H1 (cell line): Measurements from ENCODE around the gene CEP152. TPM values are rescaled to one million over a fixed set of nuclear protein-coding genes. Genes with fewer than 3 reads are reported as not detected.

Experiments
- CTCF ChIA-PET: fragments of 300-600 bp; sonication (Branson Sonifier 250); formaldehyde crosslinking; loops from one replicate; lab custom pipeline; 2021; ENCODE audit not compliant: partially characterized antibody; lab: Charles Lee
- POLR2A ChIA-PET: fragments of 300-600 bp; sonication (Branson Sonifier 250); formaldehyde crosslinking; loops from one replicate; lab custom pipeline; 2021; ENCODE audit warnings: inconsistent platforms; ENCODE audit not compliant: partially characterized antibody; lab: Charles Lee
- DNase-seq, 2 experiments: peaks; one replicate each; pipeline versions ENCODE4 v3.0.0 to v3.0.0-alpha.2; 2010 to 2022; ENCODE audit warnings: low spot score in 2 of 2, low read depth in 1 of 2, mixed read lengths in 1 of 2
- FAIRE-seq: peaks from 2 replicates; lab custom pipeline; 2011; peaks lifted over from hg19 to GRCh38; lab: Jason Lieb, UNC
- H2AFZ ChIP-seq: 2 replicates; pipeline ENCODE4 v1.8.1; 2012; ENCODE audit warnings: low read length, inconsistent platforms
- H2AK5ac ChIP-seq: 2 replicates; pipeline ENCODE4 v1.6.1; 2013; ENCODE audit warnings: low read depth, low read length
- H2BK120ac ChIP-seq: replicated peaks from 2 replicates; pipeline ENCODE3; 2013; ENCODE audit warnings: low read depth, low read length, inconsistent platforms
- H2BK12ac ChIP-seq: 2 replicates; pipeline ENCODE4 v1.6.1; 2013; ENCODE audit warnings: low read depth, low read length
- H2BK15ac ChIP-seq: 2 replicates; pipeline ENCODE4 v1.6.1; 2013; ENCODE audit warnings: low read length
- H2BK20ac ChIP-seq: 2 replicates; pipeline ENCODE4 v1.6.1; 2013; ENCODE audit warnings: low read length
- H2BK5ac ChIP-seq: 2 replicates; pipeline ENCODE4 v1.6.1; 2013; ENCODE audit warnings: low read depth, low read length
- H3K14ac ChIP-seq: 2 replicates; pipeline ENCODE4 v1.6.1; 2013; ENCODE audit warnings: inconsistent platforms; ENCODE audit not compliant: insufficient read length
- H3K18ac ChIP-seq: 2 replicates; pipeline ENCODE4 v1.6.1; 2013; ENCODE audit warnings: low read length; ENCODE audit errors: extremely low read depth
- H3K23ac ChIP-seq: 2 replicates; pipeline ENCODE4 v1.6.1; 2013; ENCODE audit warnings: inconsistent platforms; ENCODE audit not compliant: insufficient read length
- H3K23me2 ChIP-seq: 2 replicates; pipeline ENCODE4 v1.6.1; 2013; ENCODE audit warnings: low read depth, low read length
- H3K27ac ChIP-seq: 2 replicates; pipeline ENCODE4 v1.6.1; 2011; ENCODE audit warnings: low read depth, low read length, inconsistent platforms
- H3K27me3 ChIP-seq, 4 experiments: replicated peaks in 1 of 4; 1 replicate in 1 of 4; 2 replicates in 3 of 4; pipeline versions ENCODE4 v1.6.1 to v1.8.1; 2011 to 2013; ENCODE audit warnings: low read length in 3 of 4, mild to moderate bottlenecking in 3 of 4, inconsistent platforms in 2 of 4, mixed read lengths in 2 of 4, moderate library complexity in 1 of 4; ENCODE audit not compliant: control insufficient read depth in 3 of 4, insufficient read depth in 3 of 4; ENCODE audit errors: extremely low read depth in 1 of 4
- H3K36me3 ChIP-seq, 4 experiments: 2 replicates each; pipeline versions ENCODE4 v1.6.1 to v1.8.1; 2011 to 2013; ENCODE audit warnings: mild to moderate bottlenecking in 4 of 4, low read length in 3 of 4, moderate library complexity in 2 of 4, control low read depth in 1 of 4, inconsistent platforms in 1 of 4; ENCODE audit not compliant: insufficient read depth in 4 of 4, control insufficient read depth in 2 of 4
- H3K4ac ChIP-seq: replicated peaks from 2 replicates; pipeline ENCODE3; 2013; ENCODE audit warnings: low read length, low read depth, mixed read lengths, inconsistent platforms; ENCODE audit not compliant: insufficient read length
- H3K4me1 ChIP-seq, 4 experiments: replicated peaks in 1 of 4; 1 replicate in 1 of 4; 2 replicates in 3 of 4; pipeline versions ENCODE4 v1.6.1 to v1.8.1; 2011 to 2013; ENCODE audit warnings: low read length in 3 of 4, inconsistent platforms in 2 of 4, mixed read lengths in 1 of 4; ENCODE audit not compliant: insufficient read depth in 4 of 4, control insufficient read depth in 3 of 4
- H3K4me2 ChIP-seq, 2 experiments: 2 replicates each; pipeline versions ENCODE4 v1.6.1 to v1.8.1; 2011 to 2013; ENCODE audit warnings: low read depth in 2 of 2, low read length in 2 of 2, control low read depth in 1 of 2, inconsistent platforms in 1 of 2, mild to moderate bottlenecking in 1 of 2; ENCODE audit not compliant: insufficient read depth in 1 of 2
- H3K4me3 ChIP-seq, 4 experiments: fragments of 200-600, 300-600 bp in 1 of 4; sonication (generic), shearing (Covaris generic), sonication (Bioruptor Twin) in 1 of 4; 2 replicates each; pipeline versions ENCODE4 v1.5.1 to v1.8.1; 2011 to 2016; ENCODE audit warnings: low read length in 4 of 4, low read depth in 3 of 4, control low read depth in 2 of 4, inconsistent platforms in 2 of 4, mild to moderate bottlenecking in 2 of 4, mixed read lengths in 1 of 4, moderate library complexity in 1 of 4; ENCODE audit not compliant: insufficient read depth in 2 of 4; ENCODE audit errors: extremely low read depth in 1 of 4
- H3K56ac ChIP-seq: replicated peaks from 2 replicates; pipeline ENCODE3; 2013; ENCODE audit warnings: low read depth, mild to moderate bottlenecking, mixed read lengths, low read length, inconsistent platforms; ENCODE audit not compliant: insufficient read length
- H3K79me1 ChIP-seq: 2 replicates; pipeline ENCODE4 v1.6.1; 2013; ENCODE audit warnings: low read depth, low read length, control low read depth
- H3K79me2 ChIP-seq, 2 experiments: 2 replicates each; pipeline versions ENCODE4 v1.6.1 to v1.8.1; 2012 to 2013; ENCODE audit warnings: low read length in 2 of 2, mild to moderate bottlenecking in 2 of 2, inconsistent platforms in 1 of 2; ENCODE audit not compliant: insufficient read depth in 2 of 2, control insufficient read depth in 1 of 2
- H3K9ac ChIP-seq, 4 experiments: replicated peaks in 1 of 4; 1 replicate in 1 of 4; 2 replicates in 3 of 4; pipeline versions ENCODE4 v1.6.1 to v1.8.1; 2011 to 2013; ENCODE audit warnings: low read depth in 3 of 4, low read length in 3 of 4, control low read depth in 2 of 4, mild to moderate bottlenecking in 2 of 4, moderate library complexity in 2 of 4, inconsistent platforms in 1 of 4; ENCODE audit errors: extremely low read depth in 1 of 4
- H3K9me3 ChIP-seq, 2 experiments: 2 replicates each; pipeline versions ENCODE4 v1.6.1 to v1.8.1; 2012 to 2013; ENCODE audit warnings: mild to moderate bottlenecking in 2 of 2, moderate library complexity in 2 of 2, control low read depth in 1 of 2, inconsistent platforms in 1 of 2, low read depth in 1 of 2, low read length in 1 of 2, mixed read lengths in 1 of 2; ENCODE audit not compliant: insufficient read depth in 2 of 2
- H4K20me1 ChIP-seq, 2 experiments: replicated peaks in 1 of 2; 2 replicates each; pipeline versions ENCODE3 to v1.8.1; 2011 to 2013; ENCODE audit warnings: inconsistent platforms in 2 of 2, low read length in 2 of 2, mild to moderate bottlenecking in 1 of 2; ENCODE audit not compliant: insufficient read depth in 2 of 2, control insufficient read depth in 1 of 2
- H4K5ac ChIP-seq: 2 replicates; pipeline ENCODE4 v1.6.1; 2013; ENCODE audit warnings: low read length, low read depth, mixed read lengths, inconsistent platforms; ENCODE audit not compliant: insufficient read length
- H4K8ac ChIP-seq: 2 replicates; pipeline ENCODE4 v1.8.0; 2013; ENCODE audit warnings: mild to moderate bottlenecking, moderate library complexity, low read length, inconsistent platforms; ENCODE audit not compliant: insufficient read depth; ENCODE audit errors: extremely low read depth
- H4K91ac ChIP-seq: replicated peaks from 2 replicates; pipeline ENCODE3; 2013; ENCODE audit warnings: low read length, mixed read lengths, inconsistent platforms; ENCODE audit not compliant: insufficient read length
- CBX5 ChIP-seq: fragments of 300-800, 300-1000 bp; sonication (generic); IDR thresholded peaks from 2 replicates; pipeline ENCODE4 v1.7.1; 2016; ENCODE audit warnings: antibody characterized with exemption, low read length, low read depth
- CTBP2 ChIP-seq: IDR thresholded peaks from 2 replicates; pipeline ENCODE4 v1.7.0; 2011; ENCODE audit warnings: borderline replicate concordance, mild to moderate bottlenecking, moderate library complexity, mixed read lengths, low read length; ENCODE audit not compliant: insufficient read depth, insufficient read length
- EGR1 ChIP-seq: IDR thresholded peaks from 2 replicates; pipeline ENCODE4 v1.6.1; 2011; ENCODE audit warnings: low read depth, low read length, borderline replicate concordance
- KDM4A ChIP-seq: IDR thresholded peaks from one replicate; pipeline ENCODE4 v1.7.1; 2012; ENCODE audit warnings: low read depth, mild to moderate bottlenecking, moderate library complexity, low read length, inconsistent platforms; ENCODE audit not compliant: severe bottlenecking
- NANOG ChIP-seq: IDR thresholded peaks from 2 replicates; pipeline ENCODE4 v1.6.1; 2011; ENCODE audit warnings: low read length, low read depth, mild to moderate bottlenecking, inconsistent platforms; ENCODE audit not compliant: insufficient read depth, poor library complexity, severe bottlenecking
- POLR2AphosphoS5 ChIP-seq: IDR thresholded peaks from 2 replicates; pipeline ENCODE4 v1.6.1; 2011; ENCODE audit warnings: low read depth, low read length
- SP2 ChIP-seq: IDR thresholded peaks from 2 replicates; pipeline ENCODE4 v1.6.1; 2012; ENCODE audit warnings: mild to moderate bottlenecking, low read length, inconsistent platforms
- WGBS, 2 experiments: shearing (Covaris generic) in 1 of 2; methylation state at CpG; one replicate each; pipeline versions ENCODE4 v1.1.6 to v1.1.7; 2013 to 2015; ENCODE audit warnings: low lambda C conversion rate in 2 of 2, mixed read lengths in 2 of 2, inconsistent platforms in 1 of 2, low coverage in 1 of 2, missing lambda C conversion rate in 1 of 2; ENCODE audit not compliant: insufficient replicate concordance in 2 of 2, insufficient coverage in 1 of 2, insufficient read length in 1 of 2; ENCODE audit errors: extremely low coverage in 1 of 2, missing lambda C conversion rate in 1 of 2; 5-methylcytosine and 5-hydroxymethylcytosine counted together
- polyA plus RNA-seq, 7 experiments: library from polyadenylated mRNA; depleted of rRNA in 3 of 7; stranded (reverse) in 5 of 7; unstranded in 2 of 7; fragments of >200 nt in 5 of 7; fragments of 200-250 nt in 2 of 7; gene quantifications; 1 replicate in 5 of 7; 2 replicates in 1 of 7; 4 replicates in 1 of 7; pipeline versions ENCODE4 v1.2.1 to v1.2.3, GENCODE V29; 2011 to 2013; ENCODE audit warnings: missing spikeins in 2 of 7, mixed read lengths in 2 of 7
- total RNA-seq: library from RNA; stranded (reverse); fragmentation: NEBNext Ultra II Directional; extraction: Animal tissue kit (Norgen Biotek cat#: 25700); gene quantifications from 2 replicates; pipeline ENCODE4 v1.2.1, GENCODE V29; 2021

The CEP152 gene
- total and polyA plus RNA-seq, 2 of the 8 experiments (the other 6 are each of a cell fraction or from before 2014, with no cell fraction given), result 1.4 to 16.2 TPM

DNA sequence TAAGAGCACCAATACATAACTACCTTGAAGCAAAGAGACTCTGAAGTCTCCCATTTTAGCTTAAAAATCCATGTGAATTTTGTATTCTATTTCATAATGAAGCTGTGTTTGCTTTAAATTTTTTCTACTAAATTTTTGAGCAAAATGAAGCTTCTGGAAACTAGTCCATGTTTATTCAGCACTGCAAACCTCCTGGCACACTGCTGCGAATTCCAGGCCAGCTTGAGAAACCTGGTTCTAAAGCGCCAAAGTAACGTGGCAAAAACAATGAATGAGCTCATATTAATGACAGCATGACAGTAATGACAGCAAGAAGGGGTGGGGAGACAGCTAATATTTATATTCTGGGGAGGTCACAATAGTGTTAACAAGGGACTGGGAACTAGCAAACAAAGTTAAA, 25.7 kb downstream of the CEP152 start:
- DNase-seq (no peak), FAIRE-seq (no peak)
- no peak overlapping the region for H3K4me3 ChIP-seq
- H2BK15ac ChIP-seq, result no peak overlapping the region
- no peak overlapping the region for H3K23ac ChIP-seq
- no peaks in the 10 kb centered on the region for H3K23me2 ChIP-seq
- no peak overlapping the region for H2AK5ac ChIP-seq
- no peaks in the 10 kb centered on the region for H3K27me3 ChIP-seq
- CTCF ChIA-PET, result interaction anchor here (1.0 to 1.7 kb wide), 3 partner anchors 9 to 448 kb away, joined by 3 to 5 read pairs (median 3); no protein-coding TSS in a partner anchor
- no peak overlapping the region for H3K4ac ChIP-seq
- no peak overlapping the region for H3K9ac ChIP-seq
- no peak overlapping the region for H2BK12ac ChIP-seq
- H4K20me1 ChIP-seq, result peaks cover 3 to 4% of the 10 kb centered on the region in 2 experiments
- H2BK5ac ChIP-seq, result no peak overlapping the region
- H4K8ac ChIP-seq, result no peak overlapping the region
- no peak overlapping the region for H2BK120ac ChIP-seq
- no peaks in the 10 kb centered on the region for H3K9me3 ChIP-seq
- no peaks in the 10 kb centered on the region for H3K79me1 ChIP-seq
- no peak overlapping the region for H3K14ac ChIP-seq
- no peak overlapping the region for H3K56ac ChIP-seq
- H3K4me2 ChIP-seq, result no peak overlapping the region
- no peak overlapping the region for H3K18ac ChIP-seq
- 93% methylated on average over 3 of the region's 3 CpGs; no CpG with 5 or more reads in 1 of the 2 experiments for WGBS, 2 experiments
- no peak overlapping the region for H4K5ac ChIP-seq
- no peak overlapping the region for H3K27ac ChIP-seq
- no peak for TF ChIP-seq NANOG
- TF ChIP-seq CTBP2, result no peak
- no peak for TF ChIP-seq EGR1
- TF ChIP-seq POLR2AphosphoS5, result no peak
- TF ChIP-seq CBX5, result no peak
- no peak for TF ChIP-seq SP2
- TF ChIP-seq KDM4A, result no peak
- TF ChIP-seq, all 59 proteins: peak for 0
- Histone ChIP-seq H3K4me1 (peaks cover 0 to 4% (median 1%) of the 10 kb centered on the region in 4 experiments; a peak in 1 of 7 replicates), H2BK20ac (no peak overlapping the region), H2AFZ (no peak overlapping the region), H4K91ac (no peak overlapping the region), H3K36me3 (peaks cover 0 to 52% (median 16%) of the 10 kb centered on the region in 4 experiments; a peak in 6 of 8 replicates), H3K79me2 (no peaks in the 10 kb centered on the region)
- POLR2A ChIA-PET, result no interaction called here
